Left ventricle myocardium superior (tissue), 1 donor: ENCODE data around the gene SEC61B. TPM values are rescaled to one million over a fixed set of nuclear protein-coding genes. Genes with fewer than 3 reads are reported as not detected.
"Not testable (repeated sequence)": the region's sequence is repeated elsewhere in the genome, so short reads cannot be mapped to it uniquely, and the experiment has no call there.

Experiments used
- ATAC-seq: fragments of 200-7000 bp; cut with Tn5 transposase; one replicate; pipeline ENCODE4 v1.9.1; 2020; ENCODE audit warnings: mild to moderate bottlenecking, moderate library complexity
- DNase-seq: peaks from one replicate; pipeline ENCODE4 v3.0.0-alpha.2; 2020
- intact Hi-C: fragments of 100-400 bp; cut with micrococcal nuclease; formaldehyde crosslinking; loops from one replicate; pipeline ENCODE4 v1.11.0; 2022
- total RNA-seq: library from RNA; stranded (reverse); fragmentation: NEBNext Ultra II Directional; extraction: Animal tissue kit (Norgen Biotek cat#: 25700); gene quantifications from one replicate; pipeline ENCODE4 v1.2.1, GENCODE V29; 2021
- donor health status: DM: no; HTN: yes; CAD: no; lungs with severe emphysema.

Gene SEC61B
- total RNA-seq, 1 donor from 2014 or later: 46.7 TPM

- no peak for ATAC-seq
- intact Hi-C loops: no loop called here
- no peak for DNase-seq
Measured at GRCh38 chr9:99189887-99190596, 32.0 kb upstream of the SEC61B start.

- DNase-seq: no peak
- intact Hi-C loops: no loop called here
- ATAC-seq: no peak
Measured at GRCh38 chr9:99190597-99191283, 31.3 kb upstream of the SEC61B start.

GRCh38 chr9:99192786-99193465 is 29.2 kb upstream of the SEC61B start:
- intact Hi-C loops: no loop called here
- no peak for DNase-seq
- ATAC-seq: no peak

- DNase-seq (no peak), ATAC-seq (no peak)
- intact Hi-C loops: no loop called here
Measured at GRCh38 chr9:99193466-99193821, 28.6 kb upstream of the SEC61B start.

GRCh38 chr9:99196484-99196883 is 25.6 kb upstream of the SEC61B start:
- DNase-seq, intact Hi-C loops, ATAC-seq: not testable (repeated sequence)

- ATAC-seq (no peak), DNase-seq (no peak)
- intact Hi-C loops: no loop called here
Measured at GRCh38 chr9:99197124-99197630, 24.9 kb upstream of the SEC61B start.

- intact Hi-C loops: no loop called here
- DNase-seq: no peak
- no peak for ATAC-seq
Measured at GRCh38 chr9:99197987-99198386, 24.1 kb upstream of the SEC61B start.

GRCh38 chr9:99199938-99200539 is 22.0 kb upstream of the SEC61B start:
- intact Hi-C loops: no loop called here
- ATAC-seq (no peak), DNase-seq (no peak)

- intact Hi-C loops: no loop called here
Measured at GRCh38 chr9:99201603-99202002, 20.5 kb upstream of the SEC61B start.

GRCh38 chr9:99210572-99210971 is 11.5 kb upstream of the SEC61B start:
- no peak for DNase-seq
- ATAC-seq: no peak
- intact Hi-C loops: no loop called here

More at GRCh38 chr9:99201603-99202002, 20.5 kb upstream of the SEC61B start:
- ATAC-seq (no peak), DNase-seq (no peak)

- intact Hi-C loops: no loop called here
- DNase-seq: no peak
- no peak for ATAC-seq
Measured at GRCh38 chr9:99211746-99212145, 10.3 kb upstream of the SEC61B start.

GRCh38 chr9:99213197-99213596 is 8.9 kb upstream of the SEC61B start:
- DNase-seq (no peak), ATAC-seq (no peak)
- intact Hi-C loops: no loop called here

- ATAC-seq: no peak
- intact Hi-C loops: no loop called here
Measured at GRCh38 chr9:99216073-99216472, 6.0 kb upstream of the SEC61B start.

GRCh38 chr9:99220011-99220410 is 2.1 kb upstream of the SEC61B start:
- intact Hi-C loops: no loop called here
- DNase-seq: no peak
- ATAC-seq: no peak

More at GRCh38 chr9:99216073-99216472, 6.0 kb upstream of the SEC61B start:
- DNase-seq: no peak

- ATAC-seq: no peak
- intact Hi-C loops: no loop called here
Measured at GRCh38 chr9:99221266-99221620, 839 bp upstream of the SEC61B start.

GRCh38 chr9:99222416-99223270 is 561 bp downstream of the SEC61B start:
- peak; percentile 31 for ATAC-seq
- no peak for DNase-seq
- intact Hi-C loops: no loop called here

More at GRCh38 chr9:99221266-99221620, 839 bp upstream of the SEC61B start:
- no peak for DNase-seq

GRCh38 chr9:99224445-99224844 is 2.4 kb downstream of the SEC61B start:
- intact Hi-C loops: no loop called here

GRCh38 chr9:99226054-99226453 is 4.0 kb downstream of the SEC61B start:
- intact Hi-C loops: no loop called here
- DNase-seq (no peak), ATAC-seq (no peak)

More at GRCh38 chr9:99224445-99224844, 2.4 kb downstream of the SEC61B start:
- ATAC-seq (no peak), DNase-seq (no peak)

GRCh38 chr9:99230206-99230605 is 8.1 kb downstream of the SEC61B start:
- ATAC-seq: no peak
- intact Hi-C loops: no loop called here
- no peak for DNase-seq
